D721Med (cell line): ENCODE data around the gene PCDHGA8.

Experiments used
- DNase-seq: peaks from one replicate; pipeline ENCODE4 v3.0.0; 2011; ENCODE audit warnings: low spot score; ENCODE audit not compliant: insufficient read length
- FAIRE-seq: peaks from 2 replicates; lab custom pipeline; 2011; peaks lifted over from hg19 to GRCh38; lab: Jason Lieb, UNC
- TF ChIP-seq, protein P1 (sequence below): IDR thresholded peaks from 2 replicates; pipeline ENCODE4 v1.5.1; 2012; ENCODE audit warnings: mild to moderate bottlenecking, control low read depth; ENCODE audit not compliant: insufficient read depth; ENCODE audit errors: missing control alignments

Gene PCDHGA8

DNA sequence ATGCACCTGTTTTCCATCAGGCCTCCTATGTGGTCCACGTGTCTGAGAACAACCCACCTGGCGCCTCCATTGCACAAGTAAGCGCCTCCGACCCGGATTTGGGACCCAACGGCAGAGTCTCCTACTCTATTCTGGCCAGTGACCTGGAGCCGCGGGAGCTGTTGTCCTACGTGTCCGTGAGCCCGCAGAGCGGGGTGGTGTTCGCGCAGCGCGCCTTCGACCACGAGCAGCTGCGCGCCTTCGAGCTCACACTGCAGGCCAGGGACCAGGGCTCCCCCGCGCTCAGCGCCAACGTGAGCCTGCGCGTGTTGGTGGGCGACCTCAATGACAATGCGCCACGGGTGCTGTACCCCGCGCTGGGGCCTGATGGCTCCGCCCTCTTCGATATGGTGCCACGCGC, 40.8 kb upstream of the PCDHGA8 start:
- DNase-seq = no peak
- TF ChIP-seq, protein P1, sequence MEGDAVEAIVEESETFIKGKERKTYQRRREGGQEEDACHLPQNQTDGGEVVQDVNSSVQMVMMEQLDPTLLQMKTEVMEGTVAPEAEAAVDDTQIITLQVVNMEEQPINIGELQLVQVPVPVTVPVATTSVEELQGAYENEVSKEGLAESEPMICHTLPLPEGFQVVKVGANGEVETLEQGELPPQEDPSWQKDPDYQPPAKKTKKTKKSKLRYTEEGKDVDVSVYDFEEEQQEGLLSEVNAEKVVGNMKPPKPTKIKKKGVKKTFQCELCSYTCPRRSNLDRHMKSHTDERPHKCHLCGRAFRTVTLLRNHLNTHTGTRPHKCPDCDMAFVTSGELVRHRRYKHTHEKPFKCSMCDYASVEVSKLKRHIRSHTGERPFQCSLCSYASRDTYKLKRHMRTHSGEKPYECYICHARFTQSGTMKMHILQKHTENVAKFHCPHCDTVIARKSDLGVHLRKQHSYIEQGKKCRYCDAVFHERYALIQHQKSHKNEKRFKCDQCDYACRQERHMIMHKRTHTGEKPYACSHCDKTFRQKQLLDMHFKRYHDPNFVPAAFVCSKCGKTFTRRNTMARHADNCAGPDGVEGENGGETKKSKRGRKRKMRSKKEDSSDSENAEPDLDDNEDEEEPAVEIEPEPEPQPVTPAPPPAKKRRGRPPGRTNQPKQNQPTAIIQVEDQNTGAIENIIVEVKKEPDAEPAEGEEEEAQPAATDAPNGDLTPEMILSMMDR = no peak
- no peak for FAIRE-seq

DNA sequence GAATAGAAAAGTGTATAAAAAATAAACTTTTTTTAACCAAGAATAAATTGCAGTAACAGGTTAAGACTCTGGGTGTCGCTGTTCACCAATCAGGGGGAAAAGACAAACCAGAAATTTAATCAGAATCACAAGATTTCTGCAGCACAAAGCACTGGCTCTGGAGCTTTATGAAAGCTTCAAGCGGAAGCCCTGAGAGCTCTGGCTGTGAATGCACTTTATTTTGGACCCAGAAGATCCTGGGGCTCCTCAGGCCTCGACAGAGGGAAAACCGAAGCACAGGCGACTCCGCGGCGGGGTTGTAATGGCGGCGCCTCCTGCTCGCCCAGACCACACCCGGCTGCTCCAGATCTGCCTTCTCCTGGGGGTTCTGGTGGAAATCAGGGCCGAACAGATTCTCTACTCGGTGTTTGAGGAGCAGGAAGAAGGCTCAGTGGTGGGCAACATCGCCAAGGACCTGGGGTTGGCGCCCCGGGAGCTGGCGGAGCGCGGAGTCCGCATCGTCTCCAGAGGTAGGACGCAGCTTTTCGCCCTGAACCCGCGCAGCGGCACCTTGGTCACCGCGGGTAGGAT, 37.4 kb upstream of the PCDHGA8 start, which contains the start of gene PCDHGA4:
PCDHGA4 (plus strand) TSS at position 122 of the 570 bp plus-strand sequence; CDS start at position 209, 87 bp downstream.
- DNase-seq (no peak), FAIRE-seq (no peak)
- TF ChIP-seq, protein P1 = no peak

DNA sequence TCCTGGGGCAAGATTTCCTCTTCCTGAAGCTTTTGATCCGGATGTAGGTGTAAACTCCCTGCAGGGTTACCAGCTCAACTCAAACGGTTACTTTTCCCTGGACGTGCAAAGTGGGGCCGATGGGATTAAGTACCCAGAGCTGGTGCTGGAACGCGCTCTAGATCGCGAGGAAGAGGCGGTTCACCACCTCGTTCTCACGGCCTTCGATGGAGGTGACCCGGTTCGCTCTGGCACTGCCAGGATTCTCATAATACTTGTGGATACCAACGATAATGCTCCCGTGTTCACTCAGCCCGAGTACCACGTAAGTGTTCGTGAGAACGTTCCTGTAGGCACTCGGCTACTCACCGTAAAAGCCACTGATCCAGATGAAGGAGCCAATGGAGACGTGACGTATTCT, 36.8 kb upstream of the PCDHGA8 start:
- FAIRE-seq (no peak), DNase-seq (no peak)
- TF ChIP-seq, protein P1 = no peak

DNA sequence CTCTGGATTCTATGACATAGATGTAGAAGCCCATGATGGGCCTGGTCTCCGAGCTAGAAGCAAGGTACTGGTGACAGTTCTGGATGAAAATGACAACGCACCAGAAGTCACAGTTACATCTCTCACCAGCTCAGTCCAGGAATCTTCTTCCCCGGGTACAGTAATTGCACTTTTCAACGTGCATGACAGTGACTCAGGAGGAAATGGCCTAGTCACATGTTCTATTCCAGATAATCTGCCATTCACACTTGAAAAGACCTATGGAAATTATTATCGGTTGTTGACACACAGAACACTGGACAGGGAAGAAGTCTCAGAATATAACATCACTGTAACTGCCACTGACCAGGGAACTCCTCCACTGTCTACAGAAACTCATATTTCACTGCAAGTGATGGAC, 36.3 kb upstream of the PCDHGA8 start:
- FAIRE-seq (no peak), DNase-seq (no peak)
- TF ChIP-seq, protein P1 = no peak

- FAIRE-seq (no peak), DNase-seq (no peak)
These were observed 35.5 kb upstream of the PCDHGA8 start for GRCh38 chr5:141356950-141357349.

DNA sequence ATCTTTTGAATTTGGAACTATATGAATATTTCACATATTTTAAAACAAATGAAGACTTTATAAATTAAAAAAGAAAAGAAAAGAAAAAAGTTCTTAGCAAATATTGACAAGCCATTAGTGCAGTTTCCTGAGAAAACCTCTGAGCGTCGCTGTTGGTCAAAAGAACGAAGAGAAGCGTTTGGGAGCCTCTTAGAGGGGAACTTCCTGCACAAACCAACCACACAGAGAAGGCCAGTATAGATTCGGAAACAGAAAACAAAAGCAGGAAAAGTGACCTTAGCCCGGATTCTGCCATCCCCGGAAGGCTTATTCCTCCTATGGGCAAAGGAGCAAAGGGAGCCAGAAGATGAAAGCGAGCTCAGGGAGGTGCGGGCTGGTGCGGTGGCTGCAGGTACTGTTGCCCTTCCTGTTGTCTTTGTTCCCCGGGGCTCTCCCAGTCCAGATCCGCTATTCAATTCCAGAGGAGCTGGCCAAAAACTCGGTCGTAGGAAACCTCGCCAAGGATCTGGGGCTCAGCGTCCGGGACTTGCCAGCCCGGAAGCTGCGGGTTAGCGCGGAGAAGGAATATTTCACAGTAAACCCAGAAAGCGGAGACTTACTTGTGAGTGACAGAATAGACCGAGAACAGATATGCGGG, 32.5 kb upstream of the PCDHGA8 start, which contains the start of gene PCDHGB2:
PCDHGB2 (plus strand) TSS at position 205 of the 637 bp plus-strand sequence; CDS start at position 347, 142 bp downstream.
- TF ChIP-seq, protein P1 = no peak
- no peak for FAIRE-seq
- DNase-seq = no peak

More at GRCh38 chr5:141356950-141357349, 35.5 kb upstream of the PCDHGA8 start:
- TF ChIP-seq, protein P1 = no peak

- TF ChIP-seq, protein P1 = no peak
- no peak for FAIRE-seq
- no peak for DNase-seq
These were observed 31.7 kb upstream of the PCDHGA8 start for GRCh38 chr5:141360685-141361084.
